C4-2B (cell line): Measurements from ENCODE around the gene RCAN3.
A peak's percentile ranks its signal among the peaks of the same experiment; 100 is the strongest.

Experiments
- H3K27ac ChIP-seq: fragments of 450-650 bp; 2 replicates; pipeline ENCODE4 v1.5.1; 2017
- ZFX ChIP-seq: fragments of 450-650 bp; IDR thresholded peaks from 2 replicates; pipeline ENCODE4 v1.6.1; 2017
- TF ChIP-seq, protein P1 (sequence below): fragments of 450-650 bp; conservative IDR thresholded peaks from 2 replicates; pipeline ENCODE4 v1.5.1; 2017; ENCODE audit warnings: mild to moderate bottlenecking

Gene RCAN3

DNA sequence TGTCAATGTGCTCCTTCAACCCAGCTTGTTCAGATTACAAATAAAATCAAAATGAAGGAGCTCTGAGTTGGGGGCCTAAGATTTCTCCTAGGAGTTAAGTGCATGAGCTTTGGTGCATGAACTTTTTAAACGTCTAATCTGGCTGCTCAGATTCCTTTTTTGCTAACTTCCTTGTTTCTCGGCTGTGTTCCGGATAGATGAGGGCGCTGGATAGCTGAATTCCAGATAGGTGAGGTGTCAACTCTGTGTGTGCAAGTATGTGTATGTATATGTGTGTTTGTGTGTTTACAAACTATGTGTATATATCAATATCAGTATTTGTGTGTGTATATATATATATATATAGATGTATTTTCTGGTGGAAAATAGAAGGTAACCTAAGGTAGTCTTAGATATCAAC, 37.5 kb upstream of the RCAN3 start:
- no peak overlapping the region for H3K27ac ChIP-seq
- TF ChIP-seq ZFX, result no peak
- TF ChIP-seq, protein P1, sequence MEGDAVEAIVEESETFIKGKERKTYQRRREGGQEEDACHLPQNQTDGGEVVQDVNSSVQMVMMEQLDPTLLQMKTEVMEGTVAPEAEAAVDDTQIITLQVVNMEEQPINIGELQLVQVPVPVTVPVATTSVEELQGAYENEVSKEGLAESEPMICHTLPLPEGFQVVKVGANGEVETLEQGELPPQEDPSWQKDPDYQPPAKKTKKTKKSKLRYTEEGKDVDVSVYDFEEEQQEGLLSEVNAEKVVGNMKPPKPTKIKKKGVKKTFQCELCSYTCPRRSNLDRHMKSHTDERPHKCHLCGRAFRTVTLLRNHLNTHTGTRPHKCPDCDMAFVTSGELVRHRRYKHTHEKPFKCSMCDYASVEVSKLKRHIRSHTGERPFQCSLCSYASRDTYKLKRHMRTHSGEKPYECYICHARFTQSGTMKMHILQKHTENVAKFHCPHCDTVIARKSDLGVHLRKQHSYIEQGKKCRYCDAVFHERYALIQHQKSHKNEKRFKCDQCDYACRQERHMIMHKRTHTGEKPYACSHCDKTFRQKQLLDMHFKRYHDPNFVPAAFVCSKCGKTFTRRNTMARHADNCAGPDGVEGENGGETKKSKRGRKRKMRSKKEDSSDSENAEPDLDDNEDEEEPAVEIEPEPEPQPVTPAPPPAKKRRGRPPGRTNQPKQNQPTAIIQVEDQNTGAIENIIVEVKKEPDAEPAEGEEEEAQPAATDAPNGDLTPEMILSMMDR, result no peak

DNA sequence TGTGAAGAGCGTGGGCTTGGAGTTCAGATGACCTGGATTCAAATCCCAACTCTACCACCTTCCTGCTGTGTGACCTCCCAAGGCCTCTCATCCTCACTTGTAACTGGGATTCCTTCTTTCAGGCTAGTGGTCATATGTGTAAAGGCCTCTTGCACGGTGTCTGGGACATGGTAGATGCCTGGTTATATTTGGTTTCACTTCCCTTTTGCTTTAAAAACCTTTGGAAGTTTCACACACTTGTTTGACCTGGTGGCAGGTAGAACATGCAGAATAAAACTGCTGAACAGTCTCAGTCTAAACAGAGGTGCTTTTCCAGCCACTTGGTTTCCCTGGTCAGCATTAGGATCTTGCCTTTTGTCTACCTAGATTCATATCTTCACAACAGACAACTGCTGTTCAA, 37.0 kb upstream of the RCAN3 start:
- TF ChIP-seq ZFX, result no peak
- TF ChIP-seq, protein P1, result no peak
- no peak overlapping the region for H3K27ac ChIP-seq

DNA sequence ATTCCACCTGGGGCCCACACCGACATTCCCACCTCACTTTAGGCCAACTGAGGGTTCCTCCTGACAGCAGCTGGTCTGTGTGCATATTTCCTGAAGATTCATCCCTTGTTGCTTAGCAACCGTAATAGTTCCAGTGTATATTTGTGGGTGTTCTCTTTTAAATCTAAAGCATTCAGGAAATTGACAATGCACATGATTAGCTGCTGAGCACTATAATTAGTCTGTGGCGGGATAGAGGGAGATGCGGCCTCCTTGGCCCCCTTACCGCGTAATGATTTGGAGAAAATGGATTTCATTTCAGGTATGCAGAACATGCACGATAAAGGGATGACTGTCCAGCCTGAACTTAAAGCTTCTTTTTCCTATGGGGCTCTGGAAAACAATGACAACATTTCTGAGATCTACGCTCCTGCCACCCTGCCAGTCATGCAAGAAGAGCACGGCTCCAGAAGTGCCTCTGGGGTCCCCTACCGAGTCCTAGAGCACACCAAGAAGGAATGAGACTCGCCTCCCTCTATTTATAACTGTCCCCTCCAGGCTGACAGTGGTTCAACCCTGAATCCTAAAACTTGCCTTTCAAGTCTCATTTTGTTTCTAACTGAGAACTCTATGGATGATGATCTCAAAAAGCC, 33.8 kb upstream of the RCAN3 start:
- TF ChIP-seq, protein P1, result no peak
- no peak for TF ChIP-seq ZFX
- H3K27ac ChIP-seq, result no peak overlapping the region

DNA sequence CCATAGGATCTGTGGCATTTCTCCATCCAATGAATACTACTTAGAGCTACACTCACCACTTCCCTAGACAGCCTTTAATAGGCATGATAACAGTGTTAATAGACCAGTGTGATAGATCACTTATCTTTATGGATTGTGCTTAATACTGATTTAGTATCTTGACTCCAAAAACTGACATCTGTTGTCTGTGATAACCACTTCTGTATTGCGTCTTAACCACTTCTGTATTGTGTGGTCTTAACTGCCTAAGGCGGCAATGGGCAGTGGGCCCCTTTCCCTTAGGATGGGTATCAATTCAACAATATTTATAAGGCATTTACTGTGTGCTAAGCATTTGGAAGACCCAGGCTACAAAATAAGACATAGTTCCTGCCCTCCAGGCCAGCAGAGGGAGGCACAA, 32.0 kb upstream of the RCAN3 start:
- no peak overlapping the region for H3K27ac ChIP-seq

DNA sequence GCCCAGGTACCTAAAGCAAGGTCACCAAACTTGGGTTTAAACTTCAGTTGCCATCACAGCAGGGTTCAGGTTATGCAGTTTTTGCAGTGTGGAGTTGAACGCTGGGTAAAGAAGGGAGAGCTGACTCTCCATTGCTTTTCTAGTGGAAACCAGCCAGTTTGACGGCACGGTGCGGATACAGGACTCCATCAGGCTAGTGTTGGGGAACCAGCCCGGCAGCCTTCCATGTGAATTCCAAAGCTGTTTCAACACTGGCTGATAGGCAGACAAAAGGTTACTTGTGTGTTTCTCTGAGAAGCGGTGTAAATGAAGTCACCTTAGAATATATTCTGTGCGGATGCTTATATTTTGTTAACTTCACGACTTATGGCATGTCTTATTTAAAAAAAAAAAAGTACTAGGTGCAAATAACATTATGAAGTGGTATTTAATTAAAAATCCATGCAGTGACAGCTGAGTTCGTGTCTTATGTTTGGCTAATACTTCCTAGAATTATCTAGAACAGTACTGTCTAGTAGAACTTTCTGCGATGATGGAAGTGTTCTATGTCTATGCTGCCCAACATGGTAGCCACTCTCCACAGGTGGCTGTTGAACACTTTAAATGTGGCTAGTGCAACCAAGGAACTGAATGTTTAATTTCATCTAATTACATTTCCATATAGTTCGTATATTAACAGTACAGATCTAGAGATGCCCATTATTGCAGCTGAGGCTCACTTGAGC, 29.9 kb upstream of the RCAN3 start:
- H3K27ac ChIP-seq, result no peak overlapping the region
- no peak for TF ChIP-seq ZFX
- TF ChIP-seq, protein P1, result no peak

More for the DNA sequence above, 32.0 kb upstream of the RCAN3 start:
- no peak for TF ChIP-seq ZFX
- TF ChIP-seq, protein P1, result no peak

DNA sequence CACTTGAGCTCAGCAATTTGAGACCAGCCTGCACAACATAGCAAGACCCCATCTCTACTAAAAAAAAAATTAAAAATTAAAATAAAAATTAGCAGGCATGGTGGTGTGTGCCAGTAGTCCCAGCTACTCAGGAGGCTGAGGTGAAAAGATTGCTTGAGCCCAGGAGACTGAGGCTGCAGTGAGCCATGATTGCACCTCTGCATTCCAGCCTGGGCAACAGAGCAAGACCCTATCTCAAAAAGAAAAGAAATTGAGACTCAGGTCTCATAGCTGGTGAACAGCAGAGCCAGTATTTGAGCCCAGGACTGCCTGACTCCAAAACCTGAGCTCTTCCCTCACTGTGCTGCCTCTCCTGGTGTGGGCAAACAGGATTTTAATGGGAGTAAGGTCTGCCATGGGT, 28.4 kb upstream of the RCAN3 start:
- TF ChIP-seq, protein P1, result no peak
- no peak for TF ChIP-seq ZFX
- H3K27ac ChIP-seq, result peak overlapping the region; percentile 66; the same call in 1 of the 2 replicates

DNA sequence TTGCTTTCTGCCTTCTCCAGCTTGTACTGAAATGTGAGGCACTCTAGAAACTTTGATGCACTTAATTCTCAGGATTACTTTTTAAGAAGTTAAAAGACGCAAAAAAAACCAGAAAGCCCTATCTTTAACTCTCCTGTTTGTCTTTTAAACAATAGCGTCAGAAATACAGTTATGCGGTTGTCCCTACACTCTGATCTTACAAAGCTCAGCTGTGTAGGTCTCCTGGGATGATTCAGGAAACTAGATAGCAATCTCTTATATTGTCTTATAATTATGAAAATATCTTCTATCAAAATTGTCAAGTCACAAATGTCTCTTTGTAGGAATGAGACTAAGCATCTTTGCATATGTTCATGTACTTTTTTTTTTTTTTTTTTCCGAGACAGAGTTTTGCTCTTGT, 26.9 kb upstream of the RCAN3 start:
- H3K27ac ChIP-seq, result peak overlapping the region; percentile 62; the same call in 1 of the 2 replicates
- TF ChIP-seq, protein P1, result no peak
- no peak for TF ChIP-seq ZFX
